Endothelial cell (in vitro differentiated cells): ENCODE results near the gene KIAA1217. TPM values are rescaled to one million over a fixed set of nuclear protein-coding genes. Genes with fewer than 3 reads are reported as not detected.

Experiments
- DNase-seq: peaks from one replicate; pipeline ENCODE4 v3.0.0; 2021; ENCODE audit warnings: low spot score
- H3K27ac Mint-ChIP-seq: one replicate; pipeline ENCODE4 v1.8.0; 2021; ENCODE audit warnings: mixed read lengths, inconsistent platforms; ENCODE audit not compliant: unreplicated experiment
- H3K27me3 Mint-ChIP-seq: one replicate; pipeline ENCODE4 v1.8.0; 2021; ENCODE audit warnings: mild to moderate bottlenecking, moderate library complexity, mixed read lengths, inconsistent platforms; ENCODE audit not compliant: unreplicated experiment
- H3K36me3 Mint-ChIP-seq: one replicate; pipeline ENCODE4 v1.8.0; 2021; ENCODE audit warnings: mild to moderate bottlenecking, low read depth, mixed read lengths, inconsistent platforms; ENCODE audit not compliant: unreplicated experiment
- H3K4me1 Mint-ChIP-seq: one replicate; pipeline ENCODE4 v1.8.0; 2021; ENCODE audit warnings: mild to moderate bottlenecking, mixed read lengths, inconsistent platforms; ENCODE audit not compliant: unreplicated experiment
- H3K4me3 Mint-ChIP-seq: one replicate; pipeline ENCODE4 v1.8.0; 2021; ENCODE audit warnings: mild to moderate bottlenecking, mixed read lengths, inconsistent platforms; ENCODE audit not compliant: unreplicated experiment
- H3K9me3 Mint-ChIP-seq: one replicate; pipeline ENCODE4 v1.8.0; 2021; ENCODE audit warnings: mixed read lengths, inconsistent platforms; ENCODE audit not compliant: unreplicated experiment
- total RNA-seq: library from RNA; stranded (reverse); fragmentation: NEBNext Ultra II Directional; extraction: Animal tissue kit (Norgen Biotek cat#: 25700); gene quantifications from one replicate; pipeline ENCODE4 v1.2.1, GENCODE V29; 2021; ENCODE audit not compliant: unreplicated experiment
- TF ChIP-seq, protein P1 (sequence below): fragments of 200-600 bp; sonication (generic); IDR thresholded peaks from one replicate; pipeline ENCODE4 v1.5.0; 2021; ENCODE audit warnings: antibody characterized with exemption; ENCODE audit not compliant: unreplicated experiment

The KIAA1217 gene
- total RNA-seq, 1 donor from 2014 or later = 70.8 TPM

DNA sequence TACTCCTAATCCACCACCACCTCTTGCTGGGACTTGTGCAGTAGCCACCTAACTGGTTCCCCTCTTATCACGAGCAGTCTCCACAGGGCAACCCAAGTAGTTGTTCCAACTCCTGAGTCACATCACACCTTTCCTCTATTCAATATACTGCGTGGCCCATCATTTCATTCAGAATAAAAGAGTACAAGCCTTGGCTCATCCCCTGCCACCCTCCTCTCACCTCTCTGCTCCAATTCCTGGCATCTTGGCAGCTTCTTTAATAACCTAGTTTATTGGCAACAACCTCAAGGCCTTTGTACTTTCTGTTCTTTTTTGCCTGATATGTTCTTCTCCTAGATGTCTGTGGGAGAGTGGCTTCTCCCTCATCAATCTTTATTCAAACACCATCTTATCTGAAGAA is 199.4 kb downstream of the KIAA1217 start:
- Mint-ChIP-seq H3K27me3 (no peaks in the 10 kb centered on the region), H3K4me1 (peaks cover 9% of the 10 kb centered on the region), H3K36me3 (peaks cover 10% of the 10 kb centered on the region), H3K27ac (no peak overlapping the region), H3K9me3 (no peaks in the 10 kb centered on the region), H3K4me3 (no peak overlapping the region)
- TF ChIP-seq, protein P1, sequence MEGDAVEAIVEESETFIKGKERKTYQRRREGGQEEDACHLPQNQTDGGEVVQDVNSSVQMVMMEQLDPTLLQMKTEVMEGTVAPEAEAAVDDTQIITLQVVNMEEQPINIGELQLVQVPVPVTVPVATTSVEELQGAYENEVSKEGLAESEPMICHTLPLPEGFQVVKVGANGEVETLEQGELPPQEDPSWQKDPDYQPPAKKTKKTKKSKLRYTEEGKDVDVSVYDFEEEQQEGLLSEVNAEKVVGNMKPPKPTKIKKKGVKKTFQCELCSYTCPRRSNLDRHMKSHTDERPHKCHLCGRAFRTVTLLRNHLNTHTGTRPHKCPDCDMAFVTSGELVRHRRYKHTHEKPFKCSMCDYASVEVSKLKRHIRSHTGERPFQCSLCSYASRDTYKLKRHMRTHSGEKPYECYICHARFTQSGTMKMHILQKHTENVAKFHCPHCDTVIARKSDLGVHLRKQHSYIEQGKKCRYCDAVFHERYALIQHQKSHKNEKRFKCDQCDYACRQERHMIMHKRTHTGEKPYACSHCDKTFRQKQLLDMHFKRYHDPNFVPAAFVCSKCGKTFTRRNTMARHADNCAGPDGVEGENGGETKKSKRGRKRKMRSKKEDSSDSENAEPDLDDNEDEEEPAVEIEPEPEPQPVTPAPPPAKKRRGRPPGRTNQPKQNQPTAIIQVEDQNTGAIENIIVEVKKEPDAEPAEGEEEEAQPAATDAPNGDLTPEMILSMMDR = no peak
- DNase-seq = no peak

GRCh38 chr10:24414597-24414996 is 205.7 kb downstream of the KIAA1217 start:
- no peak for DNase-seq
- TF ChIP-seq, protein P1 = no peak
- Mint-ChIP-seq H3K36me3 (no peaks in the 10 kb centered on the region), H3K27ac (no peak overlapping the region), H3K4me1 (peaks cover 8% of the 10 kb centered on the region), H3K27me3 (peaks cover 5% of the 10 kb centered on the region), H3K9me3 (no peaks in the 10 kb centered on the region), H3K4me3 (no peak overlapping the region)

- no peak overlapping the region for H3K27ac Mint-ChIP-seq
- H3K4me1 Mint-ChIP-seq = peaks cover 8% of the 10 kb centered on the region
- no peak overlapping the region for H3K4me3 Mint-ChIP-seq
- no peaks in the 10 kb centered on the region for H3K9me3 Mint-ChIP-seq
- H3K36me3 Mint-ChIP-seq = no peaks in the 10 kb centered on the region
- TF ChIP-seq, protein P1 = no peak
- no peak for DNase-seq
- peaks cover 5% of the 10 kb centered on the region for H3K27me3 Mint-ChIP-seq
Observed at GRCh38 chr10:24415455-24416125, 206.7 kb downstream of the KIAA1217 start.

DNA sequence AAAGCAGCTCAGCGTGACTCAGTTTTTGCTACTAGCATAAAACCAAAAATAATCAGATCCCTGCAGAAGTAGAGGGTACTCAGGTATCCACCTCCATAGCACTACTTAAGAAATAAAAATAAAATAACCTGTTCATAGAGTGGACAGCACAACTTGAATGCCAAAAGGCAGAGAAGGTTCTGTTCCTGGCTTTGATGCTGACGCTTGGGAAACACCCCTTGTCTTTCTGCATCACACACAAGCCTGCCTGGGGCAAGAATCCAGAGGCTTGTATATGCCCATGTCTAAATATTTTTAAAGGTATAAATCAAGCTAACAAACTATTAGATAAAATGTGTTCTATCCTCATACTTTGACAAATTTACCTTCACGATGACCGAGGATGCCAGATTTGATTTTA is 207.3 kb downstream of the KIAA1217 start:
- H3K9me3 Mint-ChIP-seq = no peaks in the 10 kb centered on the region
- DNase-seq = no peak
- TF ChIP-seq, protein P1 = no peak
- peaks cover 6% of the 10 kb centered on the region for H3K27me3 Mint-ChIP-seq
- H3K36me3 Mint-ChIP-seq = no peaks in the 10 kb centered on the region
- no peak overlapping the region for H3K4me3 Mint-ChIP-seq
- no peak overlapping the region for H3K27ac Mint-ChIP-seq
- peaks cover 8% of the 10 kb centered on the region for H3K4me1 Mint-ChIP-seq

DNA sequence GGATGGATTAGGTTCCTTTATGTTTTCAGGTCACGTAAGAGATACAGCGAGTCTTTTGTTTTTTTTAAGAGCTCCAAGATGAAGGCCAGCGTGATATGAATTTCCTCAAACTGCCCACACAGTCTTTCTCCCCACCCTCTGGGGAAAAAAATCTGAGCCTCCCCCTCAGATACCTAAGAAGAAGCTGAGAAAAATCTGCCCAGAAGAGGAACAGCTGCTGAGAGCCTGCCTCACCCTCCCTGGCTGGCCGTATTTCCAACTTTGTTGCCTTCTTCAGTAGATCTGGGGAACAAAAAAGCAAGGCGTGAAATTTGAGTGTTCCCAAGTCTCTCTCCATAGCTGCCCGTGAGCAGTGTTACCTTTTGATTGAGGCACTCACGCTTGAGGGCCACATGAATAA is 208.1 kb downstream of the KIAA1217 start:
- peaks cover 3% of the 10 kb centered on the region for H3K36me3 Mint-ChIP-seq
- peaks cover 6% of the 10 kb centered on the region for H3K27me3 Mint-ChIP-seq
- no peaks in the 10 kb centered on the region for H3K9me3 Mint-ChIP-seq
- DNase-seq = no peak
- no peak overlapping the region for H3K4me3 Mint-ChIP-seq
- peaks cover 8% of the 10 kb centered on the region for H3K4me1 Mint-ChIP-seq
- H3K27ac Mint-ChIP-seq = no peak overlapping the region
- TF ChIP-seq, protein P1 = no peak
